GM12874 (cell line): ENCODE data around the gene MFSD6L.
A peak's percentile ranks its signal among the peaks of the same experiment; 100 is the strongest.

Source experiments
- TF ChIP-seq, protein P1 (sequence below): IDR thresholded peaks from 2 replicates; pipeline ENCODE4 v1.5.1; 2011; ENCODE audit warnings: low read depth, mild to moderate bottlenecking, control low read depth, low read length, moderate library complexity; ENCODE audit not compliant: insufficient read depth

Gene MFSD6L

DNA sequence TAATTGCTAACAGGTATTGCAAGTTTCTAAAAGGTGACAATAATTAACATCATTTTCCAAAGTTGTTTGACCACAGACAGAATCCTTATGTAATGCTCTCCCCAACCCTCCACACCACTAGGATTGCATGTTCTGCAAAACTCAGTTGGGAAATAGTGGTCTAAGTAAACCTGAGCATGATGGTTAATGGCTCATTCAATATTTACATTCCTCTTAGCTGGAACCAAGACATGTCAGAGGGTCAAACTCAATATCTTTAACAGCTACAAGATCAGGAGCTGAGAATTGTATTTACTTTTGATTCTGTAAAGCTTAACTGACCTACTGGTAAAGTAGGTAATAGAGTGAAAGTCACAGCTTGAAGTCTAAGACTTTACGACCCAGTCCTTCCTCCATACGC, 10.2 kb downstream of the MFSD6L start:
- TF ChIP-seq, protein P1, sequence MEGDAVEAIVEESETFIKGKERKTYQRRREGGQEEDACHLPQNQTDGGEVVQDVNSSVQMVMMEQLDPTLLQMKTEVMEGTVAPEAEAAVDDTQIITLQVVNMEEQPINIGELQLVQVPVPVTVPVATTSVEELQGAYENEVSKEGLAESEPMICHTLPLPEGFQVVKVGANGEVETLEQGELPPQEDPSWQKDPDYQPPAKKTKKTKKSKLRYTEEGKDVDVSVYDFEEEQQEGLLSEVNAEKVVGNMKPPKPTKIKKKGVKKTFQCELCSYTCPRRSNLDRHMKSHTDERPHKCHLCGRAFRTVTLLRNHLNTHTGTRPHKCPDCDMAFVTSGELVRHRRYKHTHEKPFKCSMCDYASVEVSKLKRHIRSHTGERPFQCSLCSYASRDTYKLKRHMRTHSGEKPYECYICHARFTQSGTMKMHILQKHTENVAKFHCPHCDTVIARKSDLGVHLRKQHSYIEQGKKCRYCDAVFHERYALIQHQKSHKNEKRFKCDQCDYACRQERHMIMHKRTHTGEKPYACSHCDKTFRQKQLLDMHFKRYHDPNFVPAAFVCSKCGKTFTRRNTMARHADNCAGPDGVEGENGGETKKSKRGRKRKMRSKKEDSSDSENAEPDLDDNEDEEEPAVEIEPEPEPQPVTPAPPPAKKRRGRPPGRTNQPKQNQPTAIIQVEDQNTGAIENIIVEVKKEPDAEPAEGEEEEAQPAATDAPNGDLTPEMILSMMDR = no peak

DNA sequence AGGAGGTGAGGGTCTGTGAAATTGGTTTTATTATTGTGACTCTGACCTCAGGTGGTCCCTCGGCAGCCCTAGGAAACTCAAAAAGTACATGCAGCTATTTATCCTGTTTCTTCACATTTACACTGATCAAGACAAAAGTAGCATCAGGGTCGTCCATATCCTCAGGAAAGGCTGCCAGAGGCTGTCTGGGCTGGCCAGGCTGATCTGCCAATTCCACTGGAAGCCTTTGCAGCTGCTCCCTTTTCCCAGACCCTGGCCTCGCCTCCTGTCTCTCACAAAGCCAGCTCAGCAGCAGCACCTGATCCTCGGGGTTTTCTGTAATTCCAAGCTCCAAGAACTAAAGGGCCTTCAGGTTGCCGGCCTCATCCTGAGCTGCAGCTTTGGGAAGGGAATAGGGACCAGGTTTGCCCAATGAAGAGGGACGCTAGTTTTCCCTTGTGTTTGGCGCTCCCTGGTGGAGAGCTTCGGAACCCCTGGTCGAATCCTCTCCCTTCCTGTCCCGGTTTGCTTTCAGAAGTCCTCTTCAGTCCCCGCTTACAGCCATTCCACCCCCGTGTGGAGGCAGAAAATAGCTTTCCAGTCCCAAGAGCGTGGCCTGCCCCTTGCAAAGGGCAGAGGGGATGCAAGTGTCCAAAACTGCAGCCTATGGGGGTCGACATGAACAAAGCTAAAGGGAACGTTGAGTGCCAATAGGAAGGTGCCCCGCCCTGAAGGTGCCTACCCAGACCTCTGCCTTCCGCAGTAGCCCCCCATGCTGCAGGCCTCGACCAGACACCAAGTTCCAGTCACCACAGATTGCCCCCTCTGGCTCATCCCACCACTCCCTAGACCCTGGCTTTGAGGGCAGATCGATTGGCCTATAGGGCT, 13.4 kb downstream of the MFSD6L start:
- TF ChIP-seq, protein P1 = peak; percentile 91

DNA sequence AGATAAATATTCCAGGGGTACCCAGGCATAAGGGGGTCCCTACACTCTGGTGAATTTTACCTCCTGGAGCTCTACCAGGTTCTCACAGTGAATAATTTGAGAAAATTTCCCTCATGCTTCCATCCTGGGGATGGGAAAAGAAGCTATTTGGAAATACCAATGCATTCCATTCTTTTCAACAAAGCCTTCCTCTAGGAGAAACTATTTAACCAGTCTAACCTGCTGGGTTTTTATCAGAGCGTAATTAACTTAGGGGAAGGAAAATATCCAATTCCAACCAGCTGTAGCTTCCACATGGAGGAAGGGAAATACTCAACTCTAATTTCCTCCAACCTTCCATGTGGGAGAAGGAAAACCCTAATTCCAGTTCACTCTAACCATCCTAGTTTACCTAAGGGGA, 17.0 kb downstream of the MFSD6L start:
- TF ChIP-seq, protein P1 = no peak

DNA sequence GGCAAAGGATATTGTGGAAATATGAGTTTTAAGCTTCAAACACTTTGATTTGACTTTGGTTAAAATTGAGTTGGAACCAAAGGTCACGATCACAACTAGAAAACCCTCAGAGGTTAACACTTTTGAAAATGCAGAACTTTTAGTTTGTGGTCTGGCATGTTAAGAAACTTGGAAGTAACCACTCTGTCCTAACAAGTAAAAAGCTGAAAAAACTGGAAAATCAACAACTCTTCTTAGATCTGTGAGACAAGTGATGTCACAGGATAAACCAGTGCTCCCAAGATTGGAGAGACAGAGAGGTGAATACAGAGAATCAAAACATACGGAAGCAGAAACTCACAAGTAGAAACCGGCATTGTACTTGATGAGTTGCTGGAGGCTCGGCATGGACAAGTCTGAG, 17.4 kb downstream of the MFSD6L start:
- TF ChIP-seq, protein P1 = no peak

DNA sequence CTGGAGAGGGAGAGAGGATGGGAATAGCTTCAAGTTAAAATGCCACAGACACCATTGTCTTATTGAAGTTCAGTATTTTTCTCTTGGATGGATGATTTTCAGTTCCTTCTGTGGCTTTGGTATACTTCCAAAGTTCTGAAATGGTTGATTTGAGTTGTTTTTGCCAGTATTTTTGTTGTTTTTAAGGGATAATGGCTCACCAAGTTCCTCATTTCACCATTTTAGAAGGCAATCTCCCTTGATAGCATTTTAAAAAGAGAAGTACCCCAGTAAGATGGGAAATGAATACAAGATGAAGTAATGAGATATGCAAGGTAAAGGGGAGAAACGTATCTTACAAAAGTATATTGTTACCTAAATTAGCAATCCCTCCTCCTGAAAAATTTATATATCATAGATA, 22.3 kb downstream of the MFSD6L start:
- TF ChIP-seq, protein P1 = no peak

DNA sequence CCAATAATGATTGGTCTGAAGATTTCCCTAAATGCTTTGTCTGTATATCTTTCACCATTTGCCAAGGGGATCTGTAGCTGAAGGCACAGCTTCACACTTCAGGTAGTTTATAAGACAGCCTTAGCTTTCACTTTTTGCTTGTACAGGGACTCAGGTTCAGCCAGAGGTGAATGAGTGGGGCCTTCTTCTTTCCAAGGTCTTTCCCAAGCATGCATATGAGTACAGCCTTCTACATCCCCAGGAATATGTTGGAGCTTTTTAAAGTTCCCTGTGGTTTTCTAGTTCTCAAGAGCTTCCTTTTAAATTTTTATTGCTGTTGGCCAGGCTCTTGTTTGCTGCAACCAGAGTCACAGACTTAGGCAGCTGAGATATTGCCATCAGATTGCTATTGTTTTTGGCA, 22.9 kb downstream of the MFSD6L start:
- TF ChIP-seq, protein P1 = no peak

DNA sequence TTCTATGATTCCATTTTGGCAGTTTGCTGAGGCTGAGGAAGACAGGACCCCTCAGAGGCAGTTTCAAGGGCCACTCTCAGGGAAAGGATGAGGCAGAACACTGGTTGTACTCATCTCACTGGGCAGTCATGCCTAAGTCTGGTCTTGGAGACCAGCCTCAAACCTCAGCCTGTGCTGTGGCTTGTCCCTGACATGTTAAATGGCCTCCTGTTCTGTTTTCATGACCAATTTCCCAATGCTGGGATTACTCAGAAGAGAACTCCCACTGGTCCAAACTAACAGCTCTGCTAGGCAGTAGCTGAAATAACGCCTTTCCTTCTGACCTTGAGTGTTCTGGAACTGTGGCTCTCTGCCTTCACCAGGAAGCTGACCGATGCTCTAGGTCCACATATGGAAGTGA, 32.4 kb downstream of the MFSD6L start:
- TF ChIP-seq, protein P1 = no peak
